ENCODE results near the gene DNAJC17. TPM values are rescaled to one million over a fixed set of nuclear protein-coding genes. Genes with fewer than 3 reads are reported as not detected.

The DNAJC17 gene
- total RNA-seq, 1 experiment from 2014 or later: 39.3 TPM

- no peak overlapping the region for H3K27ac ChIP-seq (ENCODE audit: low read length)
- H3K27me3 ChIP-seq (ENCODE audit: control insufficient read depth, insufficient read depth, low read length): no peaks in the 10 kb centered on the region
- ATAC-seq: no peak
- H3K9me3 ChIP-seq (ENCODE audit: control insufficient read depth, insufficient read depth, low read depth, low read length): no peaks in the 10 kb centered on the region
- ChIA-PET CTCF (interaction anchor here (0.5 kb wide), 1 partner anchor 87 kb away, joined by 4 read pairs; no protein-coding TSS in a partner anchor), POLR2A (no interaction called here)
- no peak for DNase-seq (ENCODE audit: low read depth, low spot score)
- intact Hi-C loops (cut with micrococcal nuclease; ENCODE audit: unreplicated experiment): no loop called here
- peaks cover 15% of the 10 kb centered on the region for H3K4me1 ChIP-seq (ENCODE audit: control insufficient read depth, insufficient read depth, low read length)
- BruUV-seq (replicated peaks): no TSS peak
- TF ChIP-seq CTCF (IDR thresholded peaks at IDR 0.05) (no peak), POLR2AphosphoS5 (IDR thresholded peaks at IDR 0.05; ENCODE audit: low read depth, low read length) (no peak), REST (IDR thresholded peaks at IDR 0.05; ENCODE audit: insufficient read depth in 1 of 2, low read depth in 2 of 2, low read length in 1 of 2) (no peak), SIN3A (IDR thresholded peaks at IDR 0.05; ENCODE audit: borderline replicate concordance, insufficient read depth, low read depth, low read length) (no peak)
- no peak overlapping the region for H3K4me3 ChIP-seq (ENCODE audit: low read depth in 2 of 2, low read length in 2 of 2)
- in situ Hi-C loops (cut with HindIII; ENCODE audit: low pct_unique_long_range_greater_than_20kb, low sequenced_read_pairs): loop anchor here (25.0 kb wide), 1 partner anchor 153 kb away; no protein-coding TSS in a partner anchor
- no peaks in the 10 kb centered on the region for H3K36me3 ChIP-seq (ENCODE audit: control insufficient read depth, insufficient read depth, low read length)
Measured at GRCh38 chr15:40790718-40791117, 16.6 kb downstream of the DNAJC17 start.

- DNase-seq (ENCODE audit: low read depth, low spot score): no peak
- intact Hi-C loops (cut with micrococcal nuclease; ENCODE audit: unreplicated experiment) (loop anchor here (10.0 kb wide), 1 partner anchor 115 kb away; no protein-coding TSS in a partner anchor), in situ Hi-C loops (cut with HindIII; ENCODE audit: low pct_unique_long_range_greater_than_20kb, low sequenced_read_pairs) (loop anchor here (25.0 kb wide), 1 partner anchor 153 kb away; no protein-coding TSS in a partner anchor)
- ATAC-seq: no peak
- Histone ChIP-seq H3K27ac (ENCODE audit: low read length) (no peak overlapping the region), H3K27me3 (ENCODE audit: control insufficient read depth, insufficient read depth, low read length) (no peaks in the 10 kb centered on the region), H3K4me1 (ENCODE audit: control insufficient read depth, insufficient read depth, low read length) (peaks cover 15% of the 10 kb centered on the region), H3K36me3 (ENCODE audit: control insufficient read depth, insufficient read depth, low read length) (no peaks in the 10 kb centered on the region), H3K9me3 (ENCODE audit: control insufficient read depth, insufficient read depth, low read depth, low read length) (no peaks in the 10 kb centered on the region), H3K4me3 (ENCODE audit: low read depth in 2 of 2, low read length in 2 of 2) (no peak overlapping the region)
- TF ChIP-seq TCF7L2 (IDR thresholded peaks at IDR 0.05; ENCODE audit: low read depth, low read length) (no peak), REST (IDR thresholded peaks at IDR 0.05; ENCODE audit: insufficient read depth in 1 of 2, low read depth in 2 of 2, low read length in 1 of 2) (no peak), CTCF (IDR thresholded peaks at IDR 0.05) (no peak), POLR2AphosphoS5 (IDR thresholded peaks at IDR 0.05; ENCODE audit: low read depth, low read length) (no peak), SIN3A (IDR thresholded peaks at IDR 0.05; ENCODE audit: borderline replicate concordance, insufficient read depth, low read depth, low read length) (no peak)
- ChIA-PET CTCF (interaction anchor here (0.5 kb wide), 1 partner anchor 88 kb away, joined by 4 read pairs; no protein-coding TSS in a partner anchor), POLR2A (no interaction called here)
- no TSS peak for BruUV-seq (replicated peaks)
Measured at GRCh38 chr15:40789999-40790398, 17.3 kb downstream of the DNAJC17 start.
